H9 (cell line): ENCODE measurements around the gene GALNT9. TPM values are rescaled to one million over a fixed set of nuclear protein-coding genes. Genes with fewer than 3 reads are reported as not detected.

ENCODE experiments used
- DNase-seq: peaks from one replicate; pipeline ENCODE4 v3.0.0-alpha.2; 2017
- H2AFZ ChIP-seq: one replicate; pipeline ENCODE4 v1.6.1; 2013; ENCODE audit warnings: mild to moderate bottlenecking, low read length, control low read depth, moderate library complexity
- H2AK5ac ChIP-seq: 2 replicates; pipeline ENCODE4 v1.6.1; 2013; ENCODE audit warnings: low read length, control low read depth, mixed read lengths; ENCODE audit not compliant: insufficient read length
- H2BK120ac ChIP-seq: one replicate; pipeline ENCODE4 v1.6.1; 2013; ENCODE audit warnings: low read depth, mild to moderate bottlenecking, low read length, control low read depth, inconsistent platforms; ENCODE audit not compliant: poor library complexity, severe bottlenecking
- H2BK12ac ChIP-seq: 2 replicates; pipeline ENCODE4 v1.6.1; 2013; ENCODE audit warnings: low read length, control low read depth, mixed read lengths, low read depth; ENCODE audit not compliant: insufficient read length
- H2BK15ac ChIP-seq: 2 replicates; pipeline ENCODE4 v1.6.1; 2013; ENCODE audit warnings: low read depth, low read length, control low read depth
- H2BK20ac ChIP-seq: one replicate; pipeline ENCODE4 v1.6.1; 2013; ENCODE audit warnings: low read depth, mild to moderate bottlenecking, low read length, control low read depth, inconsistent platforms; ENCODE audit not compliant: poor library complexity, severe bottlenecking
- H2BK5ac ChIP-seq: 2 replicates; pipeline ENCODE4 v1.6.1; 2013; ENCODE audit warnings: low read length, control low read depth, mixed read lengths; ENCODE audit not compliant: insufficient read length
- H3K14ac ChIP-seq: 2 replicates; pipeline ENCODE4 v1.6.1; 2013; ENCODE audit warnings: low read length, control low read depth; ENCODE audit not compliant: insufficient read depth
- H3K18ac ChIP-seq: 2 replicates; pipeline ENCODE4 v1.6.1; 2013; ENCODE audit warnings: low read depth, mild to moderate bottlenecking, mixed read lengths, low read length, control low read depth; ENCODE audit not compliant: insufficient read length
- H3K23ac ChIP-seq: 2 replicates; pipeline ENCODE4 v1.6.1; 2013; ENCODE audit warnings: low read length, control low read depth, mixed read lengths, low read depth; ENCODE audit not compliant: insufficient read length
- H3K23me2 ChIP-seq: 2 replicates; pipeline ENCODE4 v1.6.1; 2013; ENCODE audit warnings: low read depth, mild to moderate bottlenecking, mixed read lengths, low read length, control low read depth; ENCODE audit not compliant: insufficient read length, poor library complexity, severe bottlenecking
- H3K27ac ChIP-seq: 2 replicates; pipeline ENCODE4 v1.5.1; 2013; ENCODE audit warnings: low read length, control low read depth, mixed read lengths, low read depth; ENCODE audit not compliant: insufficient read length
- H3K27me3 ChIP-seq: 2 replicates; pipeline ENCODE4 v1.6.1; 2013; ENCODE audit warnings: low read length, control low read depth, inconsistent platforms; ENCODE audit not compliant: insufficient read depth
- H3K4ac ChIP-seq: 2 replicates; pipeline ENCODE4 v1.6.1; 2013; ENCODE audit warnings: low read depth, mild to moderate bottlenecking, control low read depth, inconsistent platforms, low read length, moderate library complexity
- H3K4me1 ChIP-seq: 2 replicates; pipeline ENCODE4 v1.6.1; 2013; ENCODE audit warnings: low read length, control low read depth, inconsistent platforms; ENCODE audit not compliant: insufficient read depth
- H3K4me2 ChIP-seq: 2 replicates; pipeline ENCODE4 v1.6.1; 2013; ENCODE audit warnings: low read length, control low read depth, mixed read lengths; ENCODE audit not compliant: insufficient read length, insufficient read depth
- H3K56ac ChIP-seq: 2 replicates; pipeline ENCODE4 v1.6.1; 2013; ENCODE audit warnings: low read depth, mild to moderate bottlenecking, mixed read lengths, low read length, control low read depth; ENCODE audit not compliant: insufficient read length
- H3K79me1 ChIP-seq: 2 replicates; pipeline ENCODE4 v1.6.1; 2013; ENCODE audit warnings: low read depth, mild to moderate bottlenecking, moderate library complexity, low read length, control low read depth, inconsistent platforms; ENCODE audit not compliant: insufficient read depth, poor library complexity, severe bottlenecking
- H3K79me2 ChIP-seq: 2 replicates; pipeline ENCODE4 v1.6.1; 2013; ENCODE audit warnings: low read length, control low read depth, inconsistent platforms; ENCODE audit not compliant: insufficient read depth
- H3K9ac ChIP-seq: 2 replicates; pipeline ENCODE4 v1.6.1; 2013; ENCODE audit warnings: low read length, control low read depth, mixed read lengths; ENCODE audit not compliant: insufficient read length; ENCODE audit errors: extremely low read depth
- H3K9me3 ChIP-seq: one replicate; pipeline ENCODE4 v1.6.1; 2013; ENCODE audit warnings: low read depth, low read length, inconsistent platforms; ENCODE audit not compliant: control insufficient read depth
- H3T11ph ChIP-seq: one replicate; pipeline ENCODE4 v1.6.1; 2013; ENCODE audit warnings: mild to moderate bottlenecking, low read length, control low read depth, inconsistent platforms
- H4K20me1 ChIP-seq: one replicate; pipeline ENCODE4 v1.6.1; 2013; ENCODE audit not compliant: control insufficient read depth, insufficient read length, insufficient read depth
- H4K5ac ChIP-seq: 2 replicates; pipeline ENCODE4 v1.6.1; 2013; ENCODE audit warnings: low read depth, mild to moderate bottlenecking, mixed read lengths, low read length, control low read depth; ENCODE audit not compliant: insufficient read length
- H4K8ac ChIP-seq: replicated peaks from 2 replicates; pipeline ENCODE4 v1.6.1; 2013; ENCODE audit warnings: low read length, control low read depth, mixed read lengths, low read depth; ENCODE audit not compliant: insufficient read length
- H4K91ac ChIP-seq: 2 replicates; pipeline ENCODE4 v1.6.1; 2013; ENCODE audit warnings: low read depth, mild to moderate bottlenecking, moderate library complexity, mixed read lengths, low read length, control low read depth; ENCODE audit not compliant: insufficient read length
- H3K27ac Mint-ChIP-seq, 3 experiments: 2 replicates in 2 of 3; 3 replicates in 1 of 3; pipeline ENCODE4 v1.8.0; 2020 to 2021; ENCODE audit warnings: mixed read lengths in 3 of 3, mild to moderate bottlenecking in 1 of 3, moderate library complexity in 1 of 3
- H3K27me3 Mint-ChIP-seq: 2 replicates; pipeline ENCODE4 v1.8.0; 2021; ENCODE audit warnings: low read depth, mild to moderate bottlenecking, moderate library complexity, mixed read lengths
- H3K36me3 Mint-ChIP-seq, 3 experiments: 2 replicates in 2 of 3; 3 replicates in 1 of 3; pipeline ENCODE4 v1.8.0; 2020 to 2021; ENCODE audit warnings: low read depth in 3 of 3, mixed read lengths in 3 of 3; ENCODE audit not compliant: insufficient read depth in 1 of 3
- H3K4me1 Mint-ChIP-seq, 2 experiments: 2 replicates each; pipeline ENCODE4 v1.8.0; 2020; ENCODE audit warnings: mixed read lengths in 2 of 2
- H3K4me3 Mint-ChIP-seq, 2 experiments: 2 replicates in 1 of 2; 3 replicates in 1 of 2; pipeline ENCODE4 v1.8.0; 2020 to 2021; ENCODE audit warnings: mild to moderate bottlenecking in 2 of 2, mixed read lengths in 2 of 2, moderate library complexity in 1 of 2
- H3K9me3 Mint-ChIP-seq, 2 experiments: 2 replicates in 1 of 2; 3 replicates in 1 of 2; pipeline ENCODE4 v1.8.0; 2020; ENCODE audit warnings: mild to moderate bottlenecking in 2 of 2, mixed read lengths in 2 of 2, moderate library complexity in 1 of 2
- CTCF ChIP-seq: fragments of 200-600 bp; sonication (generic); conservative IDR thresholded peaks from 3 replicates; pipeline ENCODE4 v1.8.0; 2021; ENCODE audit warnings: antibody characterized with exemption, mild to moderate bottlenecking
- WGBS: extraction: QIAGEN DNeasy Blood & Tissue Kit; methylation state at CpG from one replicate; pipeline ENCODE4 v1.1.7; 2013; ENCODE audit warnings: missing lambda C conversion rate, low lambda C conversion rate, mixed read lengths; ENCODE audit not compliant: insufficient read length; ENCODE audit errors: extremely low coverage; 5-methylcytosine and 5-hydroxymethylcytosine counted together
- total RNA-seq: library from RNA; stranded (reverse); gene quantifications from 2 replicates; pipeline ENCODE4 v1.2.1, GENCODE V29; 2021

GALNT9 gene
- total RNA-seq, 1 experiment from 2014 or later, result 0.35 TPM

DNA sequence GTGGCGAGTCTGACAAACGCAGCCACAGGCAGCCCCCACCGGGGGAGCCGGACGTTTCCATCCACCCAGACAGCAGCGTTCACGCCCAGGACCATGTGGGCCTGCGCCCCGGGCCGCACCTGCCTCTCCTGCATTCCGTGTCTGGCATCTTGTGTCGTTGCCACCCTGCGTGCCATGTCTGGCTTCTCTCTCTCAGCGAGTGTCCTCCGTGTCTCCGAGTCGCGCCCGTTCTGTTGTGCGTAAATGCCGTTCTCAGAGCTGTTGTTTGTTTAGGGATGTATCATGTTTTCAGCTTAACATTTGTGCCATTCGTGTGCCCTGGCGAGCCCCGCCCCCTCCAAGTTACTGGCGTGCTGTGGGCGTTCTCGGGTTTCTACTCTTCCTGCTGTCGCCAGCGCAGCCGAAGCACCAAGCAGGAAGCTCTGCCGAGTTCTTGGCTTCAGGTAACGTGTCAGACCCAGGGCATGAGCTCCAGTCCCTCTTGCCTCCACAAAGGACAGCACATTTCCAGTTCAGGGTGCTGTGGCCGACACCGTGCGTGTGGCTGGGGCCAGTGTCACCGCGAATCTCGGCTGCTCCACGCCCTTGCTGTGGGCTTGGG, 150.5 kb downstream of the GALNT9 start:
- Histone ChIP-seq H3K9me3 (no peaks in the 10 kb centered on the region), H3K9ac (no peak overlapping the region), H3K4me2 (no peak overlapping the region), H2BK20ac (no peak overlapping the region), H3T11ph (no peak overlapping the region), H3K79me1 (no peaks in the 10 kb centered on the region), H2AFZ (no peak overlapping the region), H4K20me1 (peaks cover 3% of the 10 kb centered on the region), H2BK5ac (no peak overlapping the region), H3K27ac (no peak overlapping the region), H3K18ac (no peak overlapping the region), H2AK5ac (no peak overlapping the region), H3K23me2 (no peaks in the 10 kb centered on the region), H4K91ac (no peak overlapping the region), H4K8ac (no peak overlapping the region), H3K27me3 (no peaks in the 10 kb centered on the region; the same call in 1 of the 2 replicates), H2BK12ac (no peak overlapping the region), H4K5ac (no peak overlapping the region), H3K56ac (no peak overlapping the region), H2BK120ac (no peak overlapping the region), H2BK15ac (no peak overlapping the region), H3K23ac (no peak overlapping the region), H3K4me1 (no peaks in the 10 kb centered on the region), H3K79me2 (no peaks in the 10 kb centered on the region), H3K4ac (no peak overlapping the region), H3K14ac (no peak overlapping the region)
- peaks cover 3 to 4% of the 10 kb centered on the region in 2 experiments; a peak in 2 of 5 replicates for H3K9me3 Mint-ChIP-seq
- peaks cover 83% of the 10 kb centered on the region for H3K27me3 Mint-ChIP-seq
- H3K4me3 Mint-ChIP-seq, result no peak overlapping the region; a peak in 1 of 5 replicates
- TF ChIP-seq CTCF, result no peak
- no peaks in the 10 kb centered on the region; a peak in 1 of 7 replicates for H3K36me3 Mint-ChIP-seq
- H3K27ac Mint-ChIP-seq, result no peak overlapping the region
- peaks cover 3 to 5% of the 10 kb centered on the region in 2 experiments; a peak in 3 of 4 replicates for H3K4me1 Mint-ChIP-seq
- DNase-seq, result no peak
- WGBS, result no CpG with 5 or more reads among the region's 39 CpGs
